Pulmonary artery endothelial cell (primary cell): Measurements from ENCODE around the gene ING1. TPM values are rescaled to one million over a fixed set of nuclear protein-coding genes. Genes with fewer than 3 reads are reported as not detected.
A peak's percentile ranks its signal among the peaks of the same experiment; 100 is the strongest.
"Not testable (repeated sequence)": the region's sequence is repeated elsewhere in the genome, so short reads cannot be mapped to it uniquely, and the experiment has no call there.

Experiments used
- DNase-seq: peaks from one replicate; pipeline ENCODE4 v3.0.0-alpha.2; 2011; ENCODE audit warnings: low read depth, low spot score
- total RNA-seq: library from RNA; depleted of rRNA; stranded (reverse); fragments of >200 nt; gene quantifications from 2 replicates; pipeline ENCODE4 v1.2.3, GENCODE V29; 2014

ING1 gene
- total RNA-seq, 1 donor from 2014 or later, result 17.5 TPM

DNA sequence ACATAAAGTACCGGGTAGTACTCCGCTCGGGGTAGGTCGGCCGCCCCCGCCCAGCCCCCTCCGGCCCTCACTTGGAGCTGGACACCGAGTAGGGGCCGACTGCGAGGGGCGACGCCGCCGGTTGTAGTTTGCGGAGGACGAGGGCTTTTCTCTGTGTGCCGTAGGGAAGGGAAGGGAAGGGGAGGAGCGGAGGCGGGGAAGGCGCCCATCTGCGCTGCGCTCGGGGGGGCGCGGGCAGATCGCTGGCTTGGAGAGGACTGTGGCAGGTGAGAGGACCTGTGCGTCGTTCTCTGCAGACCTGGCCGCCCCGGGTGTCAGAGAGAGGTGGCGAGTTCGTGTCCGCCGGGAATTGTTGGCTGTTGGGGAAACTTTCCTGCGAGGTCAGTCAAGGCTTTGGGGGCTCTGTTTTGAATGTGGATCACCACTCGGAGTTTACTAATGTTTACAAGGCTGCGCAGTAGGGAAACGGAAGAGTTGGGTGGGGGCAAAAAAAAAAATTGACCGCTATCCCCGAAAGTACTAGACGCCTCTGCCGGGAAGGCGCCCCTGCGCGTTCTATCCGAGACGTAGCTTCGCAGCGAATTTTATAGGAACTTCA, 1.4 kb downstream of the ING1 start:
- DNase-seq, result no peak

DNA sequence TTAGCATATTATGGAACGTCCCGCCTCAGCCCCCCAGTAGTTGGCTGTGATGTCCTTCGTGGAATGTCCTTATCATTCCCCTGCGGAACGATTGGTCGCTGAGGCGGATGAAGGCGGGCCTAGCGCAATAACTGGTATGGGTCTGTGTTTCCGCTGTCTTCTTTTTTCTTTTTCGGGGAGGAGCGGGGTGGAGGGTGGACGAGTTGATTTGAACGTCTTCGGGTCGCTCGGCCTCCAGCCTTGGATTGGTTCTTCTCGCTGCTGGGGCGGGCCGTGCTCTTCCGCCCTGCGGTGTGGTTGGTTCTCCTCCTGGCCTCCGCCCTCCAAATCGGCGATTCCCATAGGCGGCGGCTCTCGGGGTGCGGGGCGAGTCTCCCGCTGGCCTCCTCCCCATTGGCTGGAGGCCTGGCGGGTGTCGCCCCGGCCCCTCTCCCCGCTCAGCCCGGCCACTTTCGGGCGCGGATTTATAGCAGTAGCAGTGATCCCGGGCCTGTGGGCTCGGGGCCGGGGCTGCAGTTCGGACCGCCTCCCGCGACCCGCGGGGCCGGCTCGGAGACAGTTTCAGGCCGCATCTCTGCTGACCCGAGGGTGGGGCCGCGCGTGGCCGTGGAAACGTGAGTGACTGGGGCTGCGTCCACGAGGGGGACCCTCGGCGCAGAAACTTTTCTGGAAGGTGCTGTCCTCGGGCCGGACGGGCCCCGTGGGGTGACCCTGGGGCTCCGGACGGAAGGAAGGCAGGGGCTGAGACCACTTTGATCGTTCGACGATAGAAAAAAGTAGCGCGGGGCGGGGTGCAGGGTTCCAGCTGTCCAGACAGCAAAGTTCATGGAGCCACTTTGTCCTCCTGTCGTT, 2.1 kb downstream of the ING1 start:
- peak; percentile 99 for DNase-seq

DNA sequence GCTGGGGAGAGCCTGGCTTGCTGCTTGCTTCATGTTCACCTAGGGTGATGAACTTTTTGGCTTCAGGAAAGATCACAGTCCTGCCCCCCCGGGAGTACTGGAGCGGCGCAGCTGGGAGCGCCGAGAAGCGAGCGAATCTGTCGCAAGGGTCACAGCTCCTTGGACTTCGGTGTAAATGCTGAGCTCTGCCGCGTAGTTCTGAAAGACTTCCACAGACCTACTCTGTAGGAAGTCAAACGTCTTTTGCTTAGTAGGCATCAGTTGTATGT, 2.7 kb downstream of the ING1 start:
- no peak for DNase-seq

GRCh38 chr13:110719036-110719710, 5.7 kb downstream of the ING1 start:
- no peak for DNase-seq

GRCh38 chr13:110722971-110723370, 9.5 kb downstream of the ING1 start:
- DNase-seq, result no peak

GRCh38 chr13:110723598-110723997, 10.1 kb downstream of the ING1 start:
- DNase-seq, result no peak

GRCh38 chr13:110726153-110726552, 12.7 kb downstream of the ING1 start:
- not testable (repeated sequence) for DNase-seq

GRCh38 chr13:110726726-110727125, 13.2 kb downstream of the ING1 start:
- DNase-seq, result no peak

DNA sequence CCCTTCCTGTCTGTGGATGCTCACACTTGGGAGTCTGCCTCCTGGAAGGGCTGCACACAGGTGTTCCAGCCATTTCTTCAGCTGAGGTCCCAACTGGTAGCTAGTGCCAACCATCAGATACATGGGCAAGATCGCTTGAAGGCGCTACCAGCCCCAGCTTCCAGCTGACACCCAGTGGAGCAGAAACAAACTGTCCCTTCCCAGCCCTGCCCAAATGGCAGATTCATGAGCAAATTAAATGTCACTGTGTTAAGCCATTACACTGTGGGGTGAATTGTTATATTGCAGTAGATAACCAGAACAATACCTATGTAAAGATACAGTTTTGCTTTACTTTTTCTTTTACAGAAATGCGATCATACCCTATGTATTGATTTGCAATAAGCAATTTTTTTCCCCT, 17.6 kb downstream of the ING1 start:
- no peak for DNase-seq

DNA sequence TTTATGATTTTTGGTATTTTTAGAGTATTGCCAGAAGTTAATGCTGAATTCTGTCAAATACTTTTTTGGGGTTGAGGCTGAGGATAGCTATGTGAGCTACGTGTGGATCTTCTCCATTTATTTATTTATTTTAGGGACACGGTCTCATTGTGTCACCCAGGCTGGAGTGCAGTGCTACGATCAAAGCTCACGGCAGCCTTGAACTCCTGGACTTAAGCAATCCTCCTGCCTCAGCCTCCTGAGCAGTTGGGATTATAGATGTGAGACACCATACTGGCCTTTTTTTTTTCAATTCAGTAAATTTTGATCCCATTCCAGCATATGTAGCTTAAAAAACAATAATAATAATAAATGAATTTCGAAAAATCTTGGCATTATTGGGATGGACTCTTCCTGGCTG, 21.1 kb downstream of the ING1 start:
- no peak for DNase-seq

- no peak for DNase-seq
Observed at GRCh38 chr13:110737555-110737954, 24.1 kb downstream of the ING1 start.

DNA sequence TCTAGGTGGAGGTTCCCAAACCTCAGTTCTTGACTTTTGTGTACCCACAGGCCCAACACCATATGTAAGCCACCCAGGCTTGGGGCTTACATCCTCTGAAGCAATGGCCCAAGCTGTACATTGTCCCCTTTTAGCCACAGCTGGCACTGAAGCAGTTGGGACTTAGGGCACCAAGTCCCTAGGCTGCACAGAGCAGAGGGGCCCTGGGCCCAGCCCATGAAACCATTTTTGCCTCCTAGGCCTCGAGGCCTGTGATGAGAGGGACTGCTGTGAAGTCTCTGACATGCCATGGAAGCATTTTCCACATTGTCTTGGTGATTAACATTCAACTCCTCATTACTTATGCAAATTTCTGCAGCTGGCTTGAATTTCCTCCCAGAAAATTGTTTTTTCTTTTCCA, 30.2 kb downstream of the ING1 start:
- DNase-seq, result no peak

DNA sequence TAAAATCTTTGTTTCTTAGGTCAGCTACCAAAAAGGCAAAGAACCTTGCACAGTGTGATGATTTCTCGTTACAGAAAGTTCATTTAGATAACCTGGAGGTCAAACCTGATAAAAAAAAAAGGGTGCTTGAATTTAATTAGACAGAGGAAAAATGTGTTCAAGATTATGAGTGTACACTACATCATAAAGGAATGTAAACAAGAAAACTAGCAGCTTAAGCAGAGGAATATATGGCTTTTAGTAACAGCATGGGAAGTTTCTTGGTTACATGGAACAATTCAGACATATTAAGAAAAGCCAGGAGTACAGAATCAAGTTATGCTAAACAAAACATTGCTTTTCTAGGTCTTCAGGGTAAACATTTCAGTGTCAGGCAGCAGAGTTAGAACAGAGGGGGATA, 32.9 kb downstream of the ING1 start:
- no peak for DNase-seq

DNA sequence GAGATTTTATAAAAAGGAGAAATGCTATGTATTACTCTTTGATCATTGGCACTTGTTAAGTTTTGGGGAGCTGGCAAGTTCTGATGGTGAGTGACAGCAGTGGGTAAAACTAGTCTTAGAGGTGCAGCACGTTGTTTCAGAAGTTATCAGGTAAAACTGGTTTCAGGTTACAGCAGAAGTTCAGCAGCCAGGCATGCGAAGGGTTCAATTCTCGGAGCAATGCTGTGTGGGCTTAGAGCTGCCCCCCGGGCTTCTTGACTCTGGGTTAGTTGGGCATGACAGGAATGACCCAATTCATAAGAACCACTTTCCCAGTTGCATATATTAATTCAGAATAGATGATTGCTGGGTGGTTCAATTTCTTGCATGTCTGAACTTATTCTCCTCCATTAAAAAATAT, 34.8 kb downstream of the ING1 start:
- no peak for DNase-seq

DNA sequence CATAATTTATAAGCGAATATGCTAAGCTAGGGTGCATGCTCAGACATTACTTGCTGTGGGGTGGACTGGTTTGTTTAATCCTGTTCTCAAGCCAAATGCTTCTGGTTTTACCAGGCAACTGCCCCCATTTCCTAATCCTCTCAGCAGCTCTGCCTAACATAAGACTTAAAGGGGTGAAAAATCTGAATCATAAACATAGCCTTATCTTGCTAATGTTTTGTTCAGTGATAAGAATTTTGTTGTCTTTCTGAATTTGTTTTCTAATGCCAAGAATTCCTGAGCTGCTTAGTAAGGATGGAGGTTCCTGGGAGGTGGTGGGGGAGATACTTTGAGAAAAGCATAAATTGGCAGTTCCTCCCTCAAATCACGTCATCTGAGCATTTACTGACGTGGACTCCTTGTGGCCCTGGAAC, 42.7 kb downstream of the ING1 start:
- DNase-seq, result no peak

DNA sequence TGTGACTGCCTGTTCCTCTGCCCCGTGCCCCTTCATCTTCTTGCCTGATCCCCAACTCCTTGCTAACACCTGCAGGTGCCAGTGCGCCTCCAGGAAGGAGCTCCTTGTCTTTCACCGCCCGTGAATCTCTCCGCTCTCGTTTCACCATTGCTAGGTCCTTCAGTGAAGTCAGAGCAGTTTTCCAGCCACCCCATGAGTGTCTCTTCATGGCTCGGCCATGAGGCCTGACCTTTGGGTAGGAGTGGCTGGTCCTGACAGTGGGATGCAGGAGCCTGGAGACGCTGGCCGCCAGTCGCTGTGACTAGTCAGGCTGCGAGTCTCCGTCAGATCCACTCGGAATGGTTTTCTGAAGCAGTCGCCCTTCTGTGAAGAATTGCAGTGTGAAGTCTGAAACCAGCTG, 43.8 kb downstream of the ING1 start:
- DNase-seq, result no peak

DNA sequence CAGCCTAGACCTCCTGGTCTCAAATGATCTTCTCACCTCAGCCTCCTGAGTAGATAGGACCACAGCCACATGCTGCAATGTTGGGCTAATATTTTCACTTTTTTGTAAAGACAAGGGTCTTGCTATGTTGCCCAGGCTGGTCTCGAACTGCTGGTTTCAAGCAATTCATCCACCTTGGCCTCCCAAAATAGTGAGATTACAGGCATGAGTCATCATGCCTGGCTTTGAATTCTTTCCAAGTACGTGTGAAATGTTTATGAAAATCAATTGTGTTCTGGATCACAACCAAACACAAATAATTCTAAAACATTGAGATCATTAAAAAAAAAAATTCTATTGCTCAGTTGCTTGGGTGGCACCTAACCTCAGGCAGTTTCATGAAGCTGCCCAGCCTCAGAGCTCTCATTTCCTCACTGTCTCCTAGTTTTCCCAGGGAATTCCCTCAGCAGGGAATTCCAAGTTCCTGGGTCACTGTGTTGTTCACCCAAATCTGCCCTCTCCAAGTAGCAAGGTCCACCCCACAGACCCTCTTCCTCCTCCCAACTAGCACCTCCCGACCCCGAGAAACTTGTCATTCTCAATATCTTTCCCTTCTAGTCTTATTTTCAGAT, 44.8 kb downstream of the ING1 start:
- no peak for DNase-seq

GRCh38 chr13:110759710-110760109, 46.2 kb downstream of the ING1 start:
- DNase-seq, result no peak

DNA sequence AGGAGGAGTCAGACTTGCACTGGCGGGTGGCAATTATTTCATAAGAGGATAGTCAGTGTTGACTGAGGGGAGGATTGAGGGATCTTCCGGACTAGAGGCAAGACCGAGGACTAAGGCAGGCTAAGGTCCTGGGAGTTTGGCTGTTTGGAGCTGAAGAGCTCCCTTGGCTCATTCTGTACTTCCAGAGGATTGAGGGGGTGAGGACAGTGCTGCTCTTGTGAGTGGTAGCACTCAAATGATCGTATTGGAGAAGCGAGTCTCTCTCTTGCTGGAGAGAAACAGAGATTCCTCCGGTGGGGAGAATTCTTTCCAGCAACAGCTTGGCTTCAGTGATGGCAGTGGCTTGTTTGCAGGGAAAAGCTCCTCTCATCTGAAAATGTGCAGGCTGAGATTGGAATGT, 47.1 kb downstream of the ING1 start:
- no peak for DNase-seq

DNA sequence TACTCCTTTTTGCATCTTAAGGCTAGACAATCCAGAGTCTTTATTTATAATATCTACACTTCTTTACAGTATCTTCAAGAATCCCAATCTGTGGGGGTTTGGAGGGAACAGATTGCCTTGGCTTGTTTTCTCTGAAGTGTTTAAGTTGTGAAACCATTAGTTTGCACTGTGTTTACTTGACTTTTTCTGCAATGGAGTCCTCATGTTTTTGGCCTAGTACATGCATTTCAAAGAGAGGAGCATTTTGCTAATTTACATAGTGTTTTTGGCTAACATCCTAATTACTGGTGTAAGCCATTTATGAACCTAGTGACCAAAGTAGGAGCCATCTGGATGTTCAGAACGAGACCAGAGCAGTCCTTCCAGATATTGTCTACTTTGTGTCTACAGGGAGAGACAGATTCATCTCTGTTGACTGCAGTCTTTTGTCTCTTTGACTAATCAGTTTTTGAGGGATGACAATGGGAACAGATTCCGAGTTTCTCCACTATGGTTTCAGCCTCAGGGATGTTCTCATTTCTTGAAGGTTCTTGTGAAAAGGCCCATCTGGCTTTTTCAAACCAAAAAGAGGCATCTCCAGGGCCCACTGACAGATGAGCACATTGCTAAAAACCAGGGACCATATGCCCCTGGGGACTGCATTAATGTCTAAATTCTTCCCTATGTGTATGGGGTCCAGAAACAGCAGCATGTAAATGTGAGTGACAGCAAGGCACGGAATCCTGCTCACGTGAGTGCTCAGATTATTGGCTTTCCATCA, 53.4 kb downstream of the ING1 start:
- no peak for DNase-seq

GRCh38 chr13:110767476-110767875, 54.0 kb downstream of the ING1 start:
- no peak for DNase-seq

DNA sequence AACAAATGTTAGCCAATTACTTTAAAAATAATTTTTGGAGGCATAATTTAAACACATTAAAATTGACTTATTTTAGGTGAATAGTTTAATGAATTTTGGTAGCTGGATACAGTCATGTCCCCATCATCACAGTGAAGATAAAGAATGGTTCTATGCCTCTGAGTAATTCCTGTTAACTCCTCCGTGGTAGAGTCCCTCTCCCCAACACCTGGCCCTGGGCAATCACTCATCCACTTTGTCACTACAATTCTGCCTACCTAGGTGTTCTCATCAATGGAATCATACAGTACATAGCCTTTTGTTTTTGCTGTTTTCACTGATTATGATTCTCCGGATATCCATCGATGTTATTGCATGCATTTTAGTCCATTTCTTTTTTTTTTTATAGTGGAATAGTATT, 55.6 kb downstream of the ING1 start:
- DNase-seq, result no peak
